Liver (tissue), 3 donors: ENCODE data around the gene CANX.

Experiments used
- CTCF ChIP-seq: fragments of 150-350 bp; IDR thresholded peaks from 2 replicates; pipeline ENCODE4 v1.5.1; 2017; ENCODE audit warnings: improper control_type of control experiment, low read depth, low read length; ENCODE audit not compliant: missing input control
- FOXA1 ChIP-seq: IDR thresholded peaks from 2 replicates; pipeline ENCODE4 v1.6.1; 2016; ENCODE audit warnings: antibody characterized with exemption
- HNF4A ChIP-seq, 2 donors: conservative IDR thresholded peaks; 2 replicates each; pipeline ENCODE4 v1.6.1; 2016; ENCODE audit warnings: antibody characterized with exemption in 2 of 2, mild to moderate bottlenecking in 2 of 2
- MAX ChIP-seq: IDR thresholded peaks from 2 replicates; pipeline ENCODE4 v1.6.1; 2016; ENCODE audit warnings: antibody characterized with exemption
- NR2F2 ChIP-seq: IDR thresholded peaks from 2 replicates; pipeline ENCODE4 v1.6.1; 2016; ENCODE audit warnings: antibody characterized with exemption
- REST ChIP-seq: IDR thresholded peaks from 2 replicates; pipeline ENCODE4 v1.6.1; 2016; ENCODE audit warnings: antibody characterized with exemption, mild to moderate bottlenecking
- TAF1 ChIP-seq: conservative IDR thresholded peaks from 2 replicates; pipeline ENCODE4 v1.6.1; 2016; ENCODE audit warnings: antibody characterized with exemption, mild to moderate bottlenecking
- YY1 ChIP-seq: IDR thresholded peaks from 2 replicates; pipeline ENCODE4 v1.6.1; 2016; ENCODE audit warnings: antibody characterized with exemption, mild to moderate bottlenecking
- ZBTB33 ChIP-seq: IDR thresholded peaks from 2 replicates; pipeline ENCODE4 v1.6.1; 2016; ENCODE audit warnings: antibody characterized with exemption
- donor health status: healthy.
- donor health status: healthy.

- no peak for TF ChIP-seq CTCF
- TF ChIP-seq TAF1 = no peak
- TF ChIP-seq YY1 = peak; percentile 1
- no peak for TF ChIP-seq MAX
- no peak for TF ChIP-seq REST
- peak in 1 of 2 donors; percentile 0 for TF ChIP-seq HNF4A (conservative IDR thresholded peaks at IDR 0.05)
- TF ChIP-seq NR2F2 = no peak
- no peak for TF ChIP-seq ZBTB33
- no peak for TF ChIP-seq FOXA1
Observed at GRCh38 chr5:179680780-179681401, 17.9 kb upstream of the CANX start, which contains the start of gene CBY3.
